ENCODE data around the gene PRR23E.

The PRR23E gene, protein sequence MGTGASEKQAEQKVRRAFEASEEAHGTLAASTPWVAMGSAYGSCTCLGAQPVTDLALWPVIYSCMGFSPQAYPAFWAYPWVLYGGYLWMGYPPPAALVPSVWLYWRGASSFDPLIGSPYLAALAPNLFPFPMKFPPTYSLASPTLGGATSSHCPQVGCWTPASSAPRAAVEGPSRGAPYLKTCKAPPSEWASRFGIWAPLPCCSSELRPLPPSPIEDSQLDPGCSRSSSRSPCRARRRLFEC

DNA sequence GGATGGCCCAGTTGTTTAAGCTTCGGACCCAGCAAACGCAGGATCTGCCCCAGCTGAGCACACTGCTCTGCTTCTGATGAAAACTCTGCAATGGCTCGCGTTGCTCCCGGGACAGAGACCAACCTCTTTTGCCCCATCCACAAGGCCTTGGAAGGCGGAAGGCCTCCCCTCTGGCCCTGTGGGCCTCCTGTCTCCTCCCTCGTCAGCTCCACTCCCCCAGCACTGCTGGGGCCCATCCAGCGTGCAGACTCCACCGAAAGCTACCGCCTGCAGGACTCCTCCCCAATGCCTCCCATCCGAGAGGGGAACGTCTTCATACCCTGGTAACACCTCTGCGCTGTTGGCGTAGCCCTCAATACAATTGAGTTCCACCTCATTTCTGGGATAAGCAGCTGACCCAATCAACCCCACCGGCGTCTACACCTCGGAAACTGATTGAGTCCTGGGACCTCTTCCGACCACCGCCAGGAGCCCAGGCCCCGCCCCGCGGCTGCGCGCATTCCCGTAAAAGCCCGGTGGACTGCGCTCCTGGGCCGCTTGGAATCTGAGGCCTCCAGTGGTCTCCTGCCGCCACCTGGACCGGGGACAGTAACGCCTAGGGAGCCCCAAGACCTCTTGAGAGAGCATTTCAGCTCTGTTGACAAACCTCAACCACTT, at the start of gene PRR23E:
PRR23E (plus strand) TSS at position 556 of the 657 bp plus-strand sequence. CDS start 3,555 bp downstream, outside the sequence.
- DNase-seq, result no peak

DNA sequence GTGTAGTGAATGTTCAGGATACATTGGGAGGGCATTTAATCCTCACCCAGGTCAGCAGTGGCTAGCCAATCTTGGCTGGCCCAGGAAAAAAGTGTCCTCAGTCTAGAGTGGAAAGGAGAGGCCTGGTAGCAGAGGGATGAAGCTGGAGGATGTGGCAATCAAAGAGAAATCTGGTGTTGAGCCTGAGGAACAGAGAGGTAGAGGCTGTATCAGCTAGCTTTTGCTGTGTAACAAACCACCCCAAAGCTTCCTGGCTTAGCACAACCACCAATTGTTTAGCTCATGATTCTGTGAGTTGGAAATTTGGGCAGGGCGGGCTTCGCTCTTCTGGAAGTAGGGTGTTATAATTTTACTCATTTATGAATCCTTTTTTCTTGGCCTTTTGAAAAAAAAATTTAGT, 49.8 kb upstream of the PRR23E start:
- no peak for DNase-seq

DNA sequence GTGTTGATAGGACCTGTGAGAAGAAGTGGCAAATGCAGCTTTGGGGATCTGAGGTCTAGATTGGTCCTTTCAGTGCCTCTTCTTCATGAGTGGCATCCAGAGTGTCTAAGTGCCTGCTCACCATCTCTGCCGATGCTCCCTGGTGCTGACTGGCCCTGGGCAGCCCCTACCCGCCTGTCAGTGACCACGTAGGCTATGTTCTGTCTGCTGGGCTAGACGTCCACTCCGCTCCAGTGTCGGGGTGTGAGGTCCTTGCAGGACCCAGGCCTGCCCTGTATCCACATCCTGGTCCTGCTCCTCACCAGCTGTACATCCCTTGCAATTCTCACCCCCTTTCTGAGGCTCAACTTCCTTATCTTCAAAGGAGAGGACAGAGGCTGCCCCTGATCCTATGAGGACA, 48.3 kb upstream of the PRR23E start:
- DNase-seq, result no peak

DNA sequence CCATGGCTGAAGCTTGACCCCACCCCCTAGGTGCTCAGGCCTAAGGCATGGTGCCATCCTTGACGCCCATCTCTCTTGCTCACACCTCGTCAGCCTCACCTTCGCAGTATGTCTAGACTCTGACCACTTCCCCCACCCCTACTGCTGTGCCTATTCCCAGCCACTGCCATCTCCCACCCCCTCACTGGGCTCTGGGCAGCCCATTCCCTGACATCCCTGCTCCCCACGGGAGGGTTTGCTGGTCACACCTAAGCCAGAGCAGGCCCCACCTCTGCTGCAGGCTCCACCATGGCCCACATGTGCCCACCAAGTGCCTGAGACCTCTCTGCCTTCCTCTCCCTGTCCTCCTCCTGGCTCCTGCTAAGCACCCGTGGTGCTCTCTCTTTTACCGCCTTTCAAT, 47.7 kb upstream of the PRR23E start:
- no peak for DNase-seq

DNA sequence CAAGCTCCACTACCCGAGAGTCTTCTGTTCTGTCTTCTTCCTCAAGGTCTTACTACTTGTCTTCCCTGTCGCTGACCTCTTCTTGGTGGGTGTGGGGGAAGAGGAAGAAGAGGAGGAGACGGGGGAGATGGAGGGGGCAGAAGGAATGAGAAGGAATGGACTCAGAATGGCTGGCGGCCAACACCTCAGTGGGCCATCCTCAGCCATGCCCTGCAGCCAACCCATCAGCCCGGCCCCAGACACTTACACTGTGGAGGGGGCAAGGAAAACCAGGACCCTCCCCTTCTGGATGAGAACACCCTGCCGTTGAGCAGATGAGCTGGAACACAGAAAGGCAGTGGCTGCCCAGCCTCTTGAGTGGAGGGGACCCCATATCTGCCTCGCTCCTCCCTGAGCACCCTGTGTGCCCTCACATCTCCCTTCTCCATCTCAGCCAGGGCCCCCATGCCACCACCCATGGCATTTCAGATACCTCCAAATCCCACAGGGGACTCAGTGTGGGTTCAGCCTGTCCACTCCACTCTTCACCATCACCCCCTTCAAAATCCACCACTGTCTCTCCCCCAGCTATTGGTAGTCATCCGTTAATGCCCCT, 45.5 kb upstream of the PRR23E start:
- no peak for DNase-seq

DNA sequence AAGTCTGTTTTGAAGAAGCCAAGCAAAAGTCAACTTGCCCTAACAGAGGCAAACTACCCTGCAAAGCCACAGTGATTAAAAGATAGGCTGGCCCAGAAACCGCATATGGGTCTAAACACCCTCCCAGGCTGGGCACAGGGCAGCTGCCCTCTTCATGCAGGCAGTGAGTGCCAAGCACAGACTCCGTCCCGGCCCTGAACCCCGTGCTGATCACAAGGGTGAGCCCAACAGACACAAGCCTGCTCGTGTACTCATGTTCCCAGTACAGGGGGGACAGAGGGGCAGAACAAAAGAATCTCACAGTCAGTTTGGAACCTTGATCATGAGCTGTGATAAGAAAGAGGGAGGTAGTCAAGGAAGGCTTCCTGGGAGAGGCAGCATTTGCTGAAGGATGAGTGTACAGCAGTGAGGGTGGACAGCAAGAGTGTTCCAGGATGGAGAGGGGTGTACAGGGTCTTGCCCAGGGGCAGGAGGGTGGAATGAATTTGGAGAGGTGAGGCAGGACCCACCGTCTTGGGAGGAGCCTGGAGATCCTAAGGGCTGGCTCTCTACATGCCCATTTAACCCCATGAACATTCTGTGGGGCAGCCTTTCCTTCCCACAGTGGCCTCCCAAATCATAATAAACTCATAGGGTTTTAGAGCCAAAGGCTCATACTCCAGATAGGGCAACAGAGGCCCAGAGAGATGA, 43.2 kb upstream of the PRR23E start:
- DNase-seq, result no peak

DNA sequence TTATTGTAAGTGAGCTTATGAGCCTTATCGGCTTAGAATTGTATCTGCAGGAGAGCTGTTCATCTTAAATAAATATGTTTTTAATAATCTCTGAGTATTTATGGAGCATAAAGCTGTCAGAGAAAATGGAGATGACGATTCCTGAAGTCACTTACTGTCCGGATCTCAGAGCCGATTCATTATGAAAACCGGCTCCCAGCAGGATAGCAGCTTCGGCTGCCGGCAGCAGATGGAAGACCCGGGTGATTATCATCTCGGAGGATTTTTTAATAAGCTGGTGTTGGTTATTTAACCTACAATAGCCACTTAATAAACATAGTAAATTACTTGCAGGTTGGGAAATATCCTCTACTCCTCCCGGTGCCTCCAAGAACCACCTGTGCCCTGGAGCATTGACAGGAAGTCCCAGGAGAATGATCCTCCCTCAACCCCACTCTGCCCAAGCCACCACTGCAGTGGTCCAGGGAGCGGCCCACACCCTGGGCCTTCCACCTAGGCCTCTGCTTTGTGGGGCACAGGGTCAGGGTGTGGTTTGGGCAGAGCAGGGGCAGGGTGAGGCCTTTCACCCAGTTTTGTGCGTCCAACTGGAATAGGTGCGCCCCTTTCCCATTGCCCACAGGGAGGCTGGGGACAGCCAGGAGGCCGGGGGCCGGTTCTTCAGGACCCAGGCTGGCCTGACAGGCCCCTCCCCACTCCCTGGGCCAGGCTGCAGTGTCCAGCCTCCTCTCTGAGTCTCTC, 42.2 kb upstream of the PRR23E start:
- no peak for DNase-seq

DNA sequence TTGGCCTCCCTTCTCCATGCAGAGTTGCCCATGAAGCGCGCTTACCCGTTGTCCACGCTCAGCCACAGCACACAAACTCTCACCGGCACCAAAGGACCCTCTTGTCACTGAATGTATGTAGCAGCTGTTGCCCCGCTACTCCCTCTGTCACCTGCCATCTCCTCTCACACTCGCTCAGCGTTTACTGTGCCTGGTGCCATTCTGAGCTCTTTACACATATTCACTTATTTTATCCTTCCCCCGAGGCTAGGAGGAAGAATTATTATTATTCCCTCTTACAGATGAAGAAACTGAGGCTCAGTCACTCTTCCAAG, 41.7 kb upstream of the PRR23E start:
- no peak for DNase-seq

DNA sequence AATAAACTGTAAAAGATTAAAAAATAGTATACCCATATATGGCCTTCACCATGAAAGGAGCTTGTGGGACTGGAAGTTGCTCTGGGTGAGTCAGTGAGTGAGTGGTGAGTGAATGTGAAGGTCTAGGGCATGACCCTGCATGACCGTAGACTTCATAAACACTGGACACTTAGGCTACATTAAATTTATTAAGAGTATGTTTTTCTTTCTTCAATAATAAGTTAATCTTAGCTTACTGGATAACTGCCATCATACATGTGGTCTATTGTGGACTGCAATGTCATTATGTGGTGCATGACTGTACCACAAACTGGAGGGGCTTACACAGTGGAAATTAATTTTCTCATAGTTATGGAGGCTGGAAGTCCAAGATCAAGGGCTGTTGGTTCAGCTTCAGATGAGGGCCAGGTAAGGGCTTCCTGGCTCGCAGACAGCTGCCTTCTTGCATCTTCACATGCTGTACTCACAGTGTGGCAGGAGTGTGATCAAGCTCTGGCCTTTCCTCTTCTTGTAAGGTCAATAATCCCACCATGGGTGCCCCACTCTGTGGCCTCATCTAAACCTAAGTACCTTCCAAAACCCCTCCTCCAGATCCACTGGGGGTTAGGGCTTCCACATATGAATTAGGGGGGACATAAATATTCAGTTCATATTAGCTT, 40.8 kb upstream of the PRR23E start:
- DNase-seq, result no peak

DNA sequence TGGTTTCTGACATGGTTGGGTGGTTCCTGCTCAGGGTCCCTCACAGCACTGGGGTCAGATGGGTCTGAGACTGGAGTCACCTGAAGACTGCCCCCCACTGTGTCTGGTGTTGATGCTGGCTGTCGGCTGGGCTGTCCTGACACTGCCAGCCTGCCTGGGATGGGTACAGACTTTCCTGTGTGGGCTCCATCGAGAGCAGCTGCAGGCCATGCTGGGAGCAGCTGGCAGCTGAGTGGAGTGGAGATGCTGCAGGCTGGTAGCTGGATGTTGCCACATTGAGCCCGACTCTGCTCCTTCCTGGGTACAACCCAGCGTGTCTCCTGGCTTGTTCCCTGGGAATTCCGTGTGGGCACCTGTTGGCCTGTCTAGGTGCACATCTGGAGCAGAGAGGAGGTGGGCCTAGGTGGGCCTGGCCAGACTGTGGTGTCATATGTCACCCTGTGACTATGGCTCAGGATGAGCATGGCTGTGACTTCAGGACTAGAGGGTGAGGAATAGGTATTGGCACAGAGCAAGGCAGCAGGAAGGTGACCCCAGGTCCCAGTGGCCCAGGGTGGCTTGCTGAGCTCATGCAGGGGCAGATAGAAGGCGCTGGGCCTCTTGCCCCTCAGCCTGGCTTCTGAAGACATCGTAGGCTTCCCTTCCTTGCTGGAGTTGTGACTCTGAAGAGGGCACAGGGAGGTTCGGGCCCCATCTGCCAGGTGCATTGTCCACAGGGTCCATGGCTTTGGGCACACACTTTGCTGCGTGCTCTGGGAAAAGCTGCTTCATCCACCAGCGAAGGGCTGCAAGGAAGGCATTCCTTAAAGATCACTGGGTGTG, 40.0 kb upstream of the PRR23E start:
- no peak for DNase-seq

DNA sequence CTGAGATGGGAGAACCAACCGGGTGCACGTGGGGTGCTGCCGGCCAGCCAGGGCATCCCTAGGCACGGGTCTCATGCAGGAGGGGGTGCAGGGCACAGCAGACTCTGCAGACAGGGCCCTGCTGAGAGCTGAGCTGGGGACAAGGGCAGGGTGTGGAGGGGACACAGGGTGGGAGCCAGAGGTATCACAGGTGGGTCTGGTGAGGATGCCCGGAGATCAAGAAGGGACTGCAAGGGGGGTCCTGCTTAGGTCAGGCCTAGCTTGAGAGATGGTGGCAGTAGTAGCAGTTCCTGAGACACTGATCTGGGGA, 39.5 kb upstream of the PRR23E start:
- DNase-seq, result no peak

DNA sequence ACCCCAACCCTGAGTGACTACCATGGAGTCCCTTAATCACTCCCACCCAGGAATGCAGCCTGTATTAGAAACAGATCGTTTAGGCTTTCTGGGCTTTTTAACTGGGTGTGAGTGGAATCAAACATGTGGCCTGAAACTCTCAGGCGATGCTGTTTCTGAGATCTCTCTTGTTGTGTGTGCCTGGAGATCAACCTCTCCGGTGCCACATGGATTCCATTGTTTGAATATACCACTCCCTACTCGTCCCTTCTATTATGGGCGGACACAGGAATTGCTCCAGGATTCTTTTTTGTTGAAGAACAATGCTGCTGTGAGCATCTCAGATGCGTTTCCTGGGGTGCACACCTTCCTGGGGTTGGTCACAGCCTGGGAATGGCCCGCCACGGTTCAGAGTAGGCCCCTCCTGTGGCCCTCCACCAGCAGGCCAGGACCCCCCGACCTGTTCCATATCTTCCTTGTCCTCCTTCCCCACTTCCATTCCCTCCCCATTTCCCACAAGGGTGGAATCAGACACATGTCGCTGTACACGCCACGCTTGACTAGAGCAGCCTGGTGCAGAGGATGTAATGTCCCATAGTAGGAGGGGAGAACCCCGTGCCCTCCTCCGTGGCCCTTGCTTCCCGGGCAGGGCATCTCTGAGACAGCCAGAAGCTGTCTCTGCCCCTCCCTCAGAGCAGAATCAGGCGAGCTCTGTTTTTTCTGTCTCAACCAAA, 36.4 kb upstream of the PRR23E start:
- no peak for DNase-seq

DNA sequence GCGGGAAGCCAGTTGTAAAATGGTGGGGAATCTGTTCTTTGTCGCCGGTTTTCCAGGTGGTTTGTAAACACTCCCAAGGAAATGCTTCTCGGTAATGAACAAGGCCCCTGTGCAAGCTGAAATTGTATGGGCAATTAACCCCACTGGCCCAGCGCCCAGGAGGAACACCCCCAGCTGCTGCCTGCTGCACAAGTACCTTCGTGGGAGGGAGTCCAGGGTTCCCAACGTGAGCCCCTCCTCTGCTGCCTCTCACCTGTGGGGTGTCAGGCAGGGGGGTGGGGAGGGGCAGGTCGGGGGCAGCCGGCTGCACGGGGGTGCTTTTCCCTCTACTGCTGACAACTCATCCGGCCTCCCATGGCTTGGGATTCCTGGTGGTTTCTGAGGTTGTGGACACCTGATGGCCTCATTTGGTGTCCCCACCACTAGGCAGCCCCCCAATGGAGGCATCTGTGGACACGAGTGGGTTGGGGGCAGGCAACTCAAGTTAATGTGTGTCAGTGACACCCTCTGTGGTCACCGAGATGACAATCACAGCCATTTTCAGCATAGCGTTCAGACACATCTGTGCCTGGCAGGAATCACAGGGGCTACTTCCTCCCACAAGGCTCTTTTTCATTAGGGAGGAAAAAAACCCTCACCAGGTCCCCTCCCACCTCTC, 35.6 kb upstream of the PRR23E start:
- no peak for DNase-seq

DNA sequence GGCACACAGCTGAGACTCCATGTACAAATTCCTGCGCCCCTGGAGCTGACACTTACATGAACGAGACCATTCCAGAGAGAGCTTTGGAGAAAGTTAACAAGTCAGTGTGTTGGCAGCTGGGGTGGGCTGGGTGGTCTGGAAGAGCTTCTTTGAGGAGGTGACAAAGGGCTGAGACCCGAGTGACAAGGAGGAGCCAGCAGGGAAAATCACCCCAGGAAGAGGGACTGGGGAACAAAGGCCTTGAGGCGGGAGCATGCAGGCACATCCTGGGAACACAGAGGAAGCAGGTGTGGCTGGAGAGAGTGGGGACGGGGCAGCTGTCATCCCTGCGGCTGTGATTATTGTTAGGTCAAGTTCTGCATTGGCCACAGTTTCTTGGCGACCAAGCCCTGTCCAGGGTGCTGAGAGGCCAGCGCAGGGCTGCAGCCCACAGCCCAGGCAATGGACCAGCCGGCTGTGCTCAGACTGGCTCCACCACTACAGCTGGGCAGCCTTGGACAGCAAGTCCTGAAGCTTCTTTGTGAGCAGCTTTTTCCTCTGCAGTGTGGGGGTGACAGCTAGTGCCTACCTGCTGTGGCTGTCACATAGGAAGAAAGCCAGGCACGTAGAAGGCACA, 34.2 kb upstream of the PRR23E start:
- peak in 2 of 3 donors; percentile 15 to 39 for DNase-seq

DNA sequence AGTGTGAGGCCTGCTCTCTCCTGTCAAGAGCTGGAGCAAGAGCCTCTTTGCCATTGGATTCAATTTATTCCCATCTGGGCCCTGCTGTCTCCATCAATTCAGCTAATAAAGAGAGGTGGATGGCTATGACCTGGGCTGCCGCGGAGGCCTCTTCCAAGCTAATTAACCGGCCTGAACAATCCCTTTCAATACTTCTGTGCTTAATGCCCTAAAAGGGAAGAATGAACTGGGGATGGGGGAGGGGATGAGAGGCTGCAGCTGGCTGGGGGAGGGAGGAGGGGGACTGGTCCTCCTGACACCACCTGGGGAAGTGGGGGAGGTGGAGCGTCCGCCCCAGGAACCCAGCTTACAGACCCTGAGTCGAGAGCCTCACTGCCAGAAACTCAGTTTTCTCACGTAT, 33.4 kb upstream of the PRR23E start:
- no peak for DNase-seq

DNA sequence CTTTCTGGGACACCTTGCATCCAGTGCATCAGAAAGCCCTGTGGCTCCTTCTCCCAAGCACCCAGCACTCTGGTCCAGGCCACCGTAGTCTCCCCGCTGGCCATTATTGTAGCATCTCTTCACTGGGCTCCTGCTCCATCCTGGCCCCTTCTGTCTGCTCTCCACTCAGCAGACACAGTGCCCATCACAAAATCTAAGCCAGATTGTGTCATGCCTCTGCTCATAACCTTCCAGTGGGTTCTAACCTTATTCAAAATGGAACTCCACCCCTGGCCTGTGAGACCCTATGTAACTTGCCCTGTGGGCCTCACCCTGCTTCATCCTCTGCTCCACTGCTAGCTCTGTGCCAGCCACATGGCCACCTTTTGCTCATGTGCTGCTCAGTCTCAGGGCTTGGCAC, 31.7 kb upstream of the PRR23E start:
- no peak for DNase-seq

DNA sequence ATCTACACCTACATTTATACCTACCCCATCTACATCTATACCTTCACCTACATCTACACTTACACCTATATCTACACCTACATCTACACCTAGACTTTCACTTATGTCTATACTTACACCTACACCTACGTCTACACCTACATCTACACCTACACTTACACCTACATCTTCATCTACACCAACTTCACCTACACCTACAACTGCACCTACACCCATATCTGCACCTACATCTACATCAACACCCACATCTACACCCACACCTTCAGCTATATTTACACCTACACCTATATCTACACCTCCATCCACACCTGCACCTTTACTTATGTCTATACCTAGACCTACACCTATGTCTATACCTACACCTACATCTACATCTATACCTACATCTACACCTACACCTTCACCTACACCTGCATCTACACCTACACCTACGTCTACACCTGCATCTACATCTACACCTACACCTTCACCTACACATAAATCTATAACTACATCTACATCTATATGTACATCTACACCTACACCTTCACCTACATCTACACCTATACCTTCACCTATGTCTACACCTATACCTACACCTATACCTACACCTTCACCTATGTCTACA, 30.9 kb upstream of the PRR23E start:
- no peak for DNase-seq

DNA sequence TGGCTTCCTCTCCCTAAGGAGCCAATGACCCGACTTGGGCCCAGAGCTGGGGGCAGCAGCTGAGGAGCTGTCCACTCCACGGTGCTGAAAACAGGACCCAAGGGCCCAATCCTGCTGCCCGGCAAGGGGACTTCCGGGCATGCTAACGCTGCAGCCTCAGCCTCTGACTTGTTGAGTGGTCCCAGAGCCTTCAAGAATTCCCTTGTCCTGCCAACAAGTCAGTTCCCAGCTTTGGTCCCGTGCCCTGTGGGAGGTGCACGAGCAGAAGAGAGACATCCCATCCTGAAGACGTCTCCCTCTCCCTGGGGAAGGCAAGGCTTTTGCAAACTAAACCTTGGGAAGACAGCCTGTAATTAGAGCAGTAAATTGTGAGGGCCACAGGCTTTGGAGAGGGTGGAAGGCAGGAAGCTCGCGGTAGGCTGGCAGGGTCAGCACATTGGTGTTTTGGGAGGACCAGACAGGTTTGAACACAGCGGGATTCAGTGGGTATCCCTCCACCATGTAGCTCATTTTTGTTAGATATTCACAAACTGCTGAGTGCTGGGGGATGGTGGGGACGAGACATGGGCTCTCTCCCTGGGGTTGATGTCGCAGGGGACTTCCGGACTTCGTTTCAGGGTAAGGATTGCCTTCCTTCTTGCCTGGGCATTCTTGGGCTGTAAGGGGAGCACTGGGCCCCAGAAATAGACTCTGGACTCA, 29.8 kb upstream of the PRR23E start:
- DNase-seq, result peak in 1 of 3 donors; percentile 24

DNA sequence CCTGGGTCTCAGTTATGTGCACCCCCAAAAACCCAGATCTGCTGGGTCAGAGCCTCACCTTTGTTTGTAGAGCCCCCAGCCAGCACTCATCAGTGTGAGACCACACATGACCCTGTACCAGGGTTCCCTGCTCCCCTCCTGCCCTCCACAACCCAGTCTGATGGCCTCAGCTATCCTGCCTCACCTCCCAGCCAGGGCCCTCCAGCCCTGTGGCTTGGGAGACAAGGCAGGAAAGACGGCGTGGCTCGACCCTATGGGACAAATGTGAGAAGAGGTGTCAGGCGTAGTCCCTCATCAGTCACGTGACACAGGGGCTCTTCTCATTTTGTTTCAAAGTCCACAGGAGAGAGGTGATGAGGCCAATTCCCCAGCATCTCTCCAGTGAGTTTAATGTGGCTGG, 28.3 kb upstream of the PRR23E start:
- DNase-seq, result no peak
